Measurements from ENCODE around the gene KLF16.

KLF16 gene

DNA sequence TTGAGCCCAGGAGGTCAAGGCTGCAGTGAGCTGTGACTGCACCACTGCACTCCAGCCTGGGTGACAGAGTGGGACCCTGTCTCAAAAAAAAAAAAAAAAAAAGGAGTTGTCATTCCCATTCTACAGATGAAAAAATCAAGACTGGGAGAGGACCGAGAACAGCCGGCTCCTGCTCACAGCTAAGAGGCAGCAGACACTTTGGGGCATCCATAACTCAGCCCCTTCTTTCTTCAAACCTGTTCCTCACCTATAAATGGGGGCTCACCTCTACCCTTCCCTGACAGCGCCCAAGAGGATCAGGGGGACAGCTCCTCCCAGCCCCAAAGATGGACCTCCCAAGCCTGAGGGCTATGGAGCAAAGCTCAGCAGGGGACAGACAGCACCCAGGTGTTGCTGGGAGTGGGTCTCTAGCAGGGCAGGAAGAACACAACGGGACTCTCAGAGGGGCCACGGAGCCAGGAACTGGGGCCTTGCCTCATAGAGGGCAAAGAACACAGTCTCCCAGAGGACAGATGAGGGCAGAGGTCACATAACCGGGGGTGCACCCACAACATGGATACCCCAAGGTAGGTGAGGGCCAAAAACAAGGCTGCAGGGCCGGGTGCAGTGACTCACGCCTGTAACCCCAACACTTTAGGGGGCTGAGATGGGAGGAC, 3.4 kb upstream of the KLF16 start:
- no peak for DNase-seq

DNA sequence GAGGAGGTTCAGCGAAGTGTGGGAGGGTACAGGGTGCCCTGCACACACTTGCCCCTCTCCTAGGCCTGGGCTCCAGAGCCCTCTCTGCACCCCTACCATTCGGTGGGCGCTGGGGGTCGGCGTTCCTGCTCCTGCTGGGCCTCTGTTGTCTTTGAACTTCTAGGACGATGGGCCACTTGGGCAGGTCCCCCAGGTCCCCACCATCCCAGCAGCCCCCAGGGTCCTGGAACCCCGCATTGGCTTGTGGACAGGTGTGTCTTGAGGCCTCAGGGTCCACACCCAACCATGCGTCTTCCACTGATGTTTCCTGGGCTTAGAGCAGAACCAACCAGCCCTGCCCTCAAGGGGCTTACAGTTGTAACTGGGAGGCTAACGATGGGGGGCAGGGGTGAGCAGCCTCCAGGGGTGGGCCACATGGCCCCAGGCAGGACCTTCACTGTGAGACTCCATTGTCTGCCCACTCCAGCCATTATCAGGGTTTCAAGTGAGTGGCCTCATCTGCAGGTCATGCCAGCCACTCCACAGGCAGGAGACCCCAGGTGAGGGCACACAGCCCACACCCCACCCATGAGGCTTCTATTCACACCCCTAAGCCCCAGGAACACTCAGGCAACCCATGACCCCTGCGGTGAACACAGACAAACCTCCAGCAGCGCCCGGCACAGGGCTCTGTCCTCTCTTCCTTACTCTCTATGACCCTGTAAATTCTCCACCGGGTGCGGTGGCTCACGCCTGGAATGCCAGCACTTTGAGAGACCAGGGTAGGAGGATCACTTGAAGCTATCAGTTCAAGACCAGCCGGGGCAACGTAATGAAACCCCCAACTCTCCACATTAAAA, 2.0 kb upstream of the KLF16 start:
- no peak for DNase-seq

DNA sequence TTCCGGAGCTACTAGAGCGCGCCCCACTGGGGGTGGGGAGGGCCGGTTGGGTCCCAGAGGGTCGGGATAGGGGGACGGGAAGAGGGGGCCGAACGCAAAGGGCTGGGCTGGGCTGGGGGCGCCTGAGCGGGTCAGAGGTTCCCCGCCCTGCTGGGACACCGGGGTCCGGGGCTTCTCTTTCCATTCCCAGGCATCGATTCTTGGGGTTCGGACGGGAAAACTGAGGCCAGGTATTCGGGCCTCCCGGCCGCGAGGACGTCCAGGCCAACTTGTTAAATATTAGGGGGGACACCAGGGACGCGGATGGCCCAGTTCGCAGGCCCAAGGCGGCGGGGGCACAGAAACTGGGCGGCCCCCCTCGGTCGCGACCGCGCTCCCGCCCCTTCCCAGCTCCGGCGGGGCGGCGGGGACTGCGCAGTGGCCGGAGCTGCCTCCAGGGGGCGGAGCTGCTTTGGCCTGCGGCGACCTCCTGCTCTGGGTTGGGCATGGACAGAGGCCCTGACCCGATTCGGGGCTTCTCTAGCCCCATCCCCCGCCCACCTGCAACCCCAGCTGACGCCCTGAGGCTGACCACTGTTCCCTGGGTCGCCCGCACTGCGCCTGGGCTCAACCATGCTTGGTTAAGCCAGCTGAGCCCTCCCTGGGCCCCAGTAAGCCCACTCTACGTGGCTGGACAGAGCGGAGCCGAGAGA, 1.2 kb upstream of the KLF16 start:
- peak; percentile 81 for DNase-seq

DNA sequence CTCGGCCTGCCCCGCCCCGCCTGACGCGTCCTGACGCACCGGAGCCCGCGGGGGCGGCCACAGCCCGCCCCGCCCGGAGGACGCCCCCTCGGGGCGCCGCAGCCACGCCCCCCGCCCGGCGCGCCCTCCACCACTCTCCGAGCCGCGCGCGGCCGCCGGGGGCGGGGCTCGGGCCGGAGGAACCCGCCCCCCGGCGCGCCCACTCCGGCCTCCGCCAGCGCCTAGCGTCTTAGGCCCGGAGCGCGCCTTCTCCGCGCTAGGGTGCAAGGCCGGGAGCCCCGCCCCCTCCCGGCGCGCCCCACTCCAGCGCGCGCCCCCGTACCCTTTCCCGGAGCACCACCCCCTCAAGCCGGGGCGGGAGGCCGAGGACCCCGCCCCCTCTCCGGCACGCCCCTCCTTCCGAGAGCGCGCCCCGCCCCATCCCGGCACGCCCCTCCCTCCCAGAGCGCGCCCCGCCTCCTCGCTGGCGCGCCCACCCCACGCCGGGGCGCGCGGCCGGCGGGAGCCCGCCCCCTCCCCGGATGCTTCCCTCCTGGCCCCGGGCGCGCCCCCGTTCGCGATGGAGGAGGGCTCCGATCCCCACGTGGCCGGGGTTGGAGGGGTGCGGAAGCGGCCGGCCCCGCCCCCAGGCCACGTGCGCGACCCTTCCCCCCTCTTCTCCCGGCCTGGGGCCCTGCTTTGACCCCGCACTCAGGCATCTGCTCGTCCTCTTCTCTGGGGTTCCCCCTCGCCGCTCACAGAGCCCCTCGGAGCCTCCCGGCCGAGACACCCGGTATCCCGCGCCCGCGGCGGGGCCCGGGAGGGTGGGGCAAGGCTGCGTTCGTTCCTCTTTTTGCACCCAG, 480 bp upstream of the KLF16 start:
- peak; percentile 97 for DNase-seq

DNA sequence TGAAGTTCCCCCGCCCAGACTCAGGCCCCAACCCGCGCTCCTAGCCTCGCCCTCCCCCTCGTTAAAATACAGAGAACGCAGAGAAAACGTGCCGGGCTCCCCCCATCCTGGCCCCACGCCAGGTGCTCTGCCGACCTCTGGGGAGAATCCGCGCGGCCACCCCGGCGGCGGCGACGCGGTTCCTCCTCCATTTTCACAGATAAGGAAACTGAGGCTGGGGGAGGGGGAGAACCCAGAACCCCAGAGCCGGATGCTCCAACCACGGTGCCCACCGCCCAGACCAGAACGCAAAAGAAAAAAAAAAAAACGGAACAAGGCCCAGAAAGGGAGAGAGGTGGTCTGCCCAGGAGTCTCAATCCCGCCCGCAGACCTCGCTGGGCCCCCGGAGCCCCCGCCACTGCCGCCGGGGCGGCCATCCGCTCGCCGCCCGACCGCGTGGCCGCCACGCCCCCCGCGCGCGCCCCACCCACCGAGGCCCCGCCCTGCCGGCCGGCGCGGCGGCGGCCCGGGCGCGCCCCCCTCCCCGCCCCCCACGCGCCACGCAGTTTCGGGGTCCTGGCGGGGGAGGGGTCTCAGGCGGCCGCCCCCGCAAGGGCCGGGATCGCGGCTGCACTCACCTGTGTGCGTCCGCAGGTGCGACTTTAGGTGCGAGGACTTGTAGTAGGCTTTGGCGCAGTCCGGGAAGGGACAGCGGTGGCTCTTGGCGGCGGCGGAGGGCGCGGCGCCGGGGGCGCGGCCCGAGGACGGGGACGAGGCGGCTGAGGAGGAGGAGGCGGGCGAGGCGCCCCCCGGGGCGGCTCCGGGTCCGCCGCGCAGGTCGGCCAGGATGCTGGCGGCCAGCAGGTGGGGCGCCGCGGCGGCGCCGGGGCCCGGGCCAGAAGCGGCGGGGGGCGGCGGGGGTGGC, 703 bp downstream of the KLF16 start:
- peak; percentile 77 for DNase-seq

DNA sequence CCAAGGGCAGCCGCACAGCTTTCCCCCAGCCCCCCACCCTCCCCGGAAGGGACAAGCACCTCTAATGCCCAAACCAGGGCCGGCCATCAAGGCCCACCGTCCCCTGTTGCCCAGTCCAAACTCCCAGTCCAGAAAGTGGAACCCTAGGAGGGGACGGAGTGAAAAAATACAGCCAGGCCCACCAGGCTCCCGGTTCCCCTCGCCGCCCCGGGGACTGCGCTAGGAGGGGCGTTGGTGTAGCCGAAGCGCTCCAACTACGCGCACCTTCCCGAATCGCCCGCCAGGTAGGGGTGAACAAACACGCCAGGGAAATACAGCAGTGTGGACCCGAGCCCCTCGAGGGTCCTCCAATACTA, 1.3 kb downstream of the KLF16 start:
- no peak for DNase-seq

DNA sequence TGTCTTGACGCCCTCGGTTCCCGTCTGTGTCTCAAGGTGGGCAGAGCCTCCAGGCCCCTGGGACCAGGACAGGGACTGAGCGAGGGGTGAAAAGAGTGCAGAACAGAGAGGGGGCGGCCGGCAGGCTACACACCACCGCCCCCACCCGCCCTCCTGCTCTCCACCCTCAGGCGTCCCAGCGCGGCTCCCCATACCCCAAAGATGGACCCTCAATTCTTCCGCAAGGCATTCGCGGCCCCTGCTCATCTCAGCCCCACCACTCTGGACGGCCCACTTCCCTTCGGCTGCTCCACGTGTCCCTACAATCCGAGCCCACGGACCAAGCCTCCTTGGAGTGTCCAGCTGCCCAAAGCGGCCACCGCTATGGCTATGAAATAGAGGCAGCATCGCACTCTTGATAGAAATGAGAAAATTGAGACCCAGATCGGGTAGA, 1.8 kb downstream of the KLF16 start:
- DNase-seq, result no peak

DNA sequence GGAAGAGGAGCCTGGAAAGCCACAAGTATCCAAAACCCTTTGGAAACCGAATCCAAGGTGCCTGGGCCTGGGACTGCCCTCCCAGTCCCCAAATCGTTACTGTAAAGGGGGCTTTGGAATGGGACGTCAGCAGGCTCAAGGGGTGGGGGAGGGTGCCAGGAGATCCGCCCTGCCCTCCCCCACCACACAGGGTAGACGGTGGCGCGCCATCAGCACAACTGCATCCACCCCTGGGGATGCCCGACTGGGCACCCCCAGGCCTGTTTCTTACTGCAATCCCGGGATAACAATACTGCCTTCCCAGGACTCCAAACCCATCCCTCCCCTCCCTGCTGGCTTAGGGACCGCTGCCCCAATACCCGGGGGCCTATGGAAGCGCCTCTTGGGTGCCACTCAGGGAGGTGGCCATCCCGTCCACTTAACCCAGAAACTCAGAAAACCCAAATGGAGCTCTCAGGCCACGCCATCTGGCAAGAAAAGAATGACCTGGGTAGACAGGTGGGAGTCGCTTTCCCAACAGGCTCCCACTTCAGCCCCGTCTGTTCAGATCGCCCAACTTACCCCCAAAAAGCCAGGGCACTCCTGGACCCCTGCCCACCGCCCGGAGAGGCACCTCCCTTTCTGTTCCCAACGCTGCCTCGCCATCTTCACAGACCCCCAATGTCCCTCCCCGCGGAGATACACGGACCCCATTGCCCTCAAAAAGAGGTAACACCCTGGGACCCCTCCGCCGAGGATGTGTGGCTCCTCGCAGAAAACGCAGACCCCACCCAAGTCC, 2.4 kb downstream of the KLF16 start:
- no peak for DNase-seq

DNA sequence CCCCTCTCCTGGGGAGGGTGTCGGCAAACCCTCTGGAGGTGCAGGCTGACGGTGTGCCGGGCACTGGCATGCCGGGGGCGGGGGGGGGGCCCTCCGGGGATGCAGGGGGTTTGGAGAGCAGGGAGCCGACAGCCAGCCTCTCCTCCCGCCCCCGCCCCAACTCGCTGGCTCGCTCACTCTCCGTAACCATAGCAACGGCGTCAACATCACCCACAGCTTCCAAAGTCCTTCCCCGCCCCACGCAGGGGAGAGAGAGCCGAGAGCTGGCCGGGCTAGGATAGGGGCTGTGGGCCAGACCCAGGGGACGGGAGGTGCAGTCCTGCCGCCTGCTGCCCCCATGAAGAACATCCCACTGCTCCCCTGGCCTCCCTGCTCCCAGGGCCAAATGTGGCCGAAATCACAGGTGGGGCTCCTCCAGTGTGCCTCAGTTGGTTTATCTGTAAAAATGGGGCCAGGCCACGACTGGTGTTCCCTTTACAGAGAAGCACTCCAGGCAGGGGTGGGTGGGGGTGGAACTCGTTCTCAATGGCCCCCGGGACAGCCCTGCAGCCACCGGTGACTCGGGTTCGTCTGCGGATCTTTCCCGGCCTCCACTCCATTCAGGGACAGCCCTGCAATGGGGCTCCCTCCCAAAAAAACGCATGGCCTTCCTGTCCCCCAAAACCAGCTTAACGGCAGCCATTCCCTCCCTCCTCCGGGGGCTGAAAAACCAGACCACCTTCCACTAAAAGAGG, 3.2 kb downstream of the KLF16 start:
- DNase-seq, result no peak

DNA sequence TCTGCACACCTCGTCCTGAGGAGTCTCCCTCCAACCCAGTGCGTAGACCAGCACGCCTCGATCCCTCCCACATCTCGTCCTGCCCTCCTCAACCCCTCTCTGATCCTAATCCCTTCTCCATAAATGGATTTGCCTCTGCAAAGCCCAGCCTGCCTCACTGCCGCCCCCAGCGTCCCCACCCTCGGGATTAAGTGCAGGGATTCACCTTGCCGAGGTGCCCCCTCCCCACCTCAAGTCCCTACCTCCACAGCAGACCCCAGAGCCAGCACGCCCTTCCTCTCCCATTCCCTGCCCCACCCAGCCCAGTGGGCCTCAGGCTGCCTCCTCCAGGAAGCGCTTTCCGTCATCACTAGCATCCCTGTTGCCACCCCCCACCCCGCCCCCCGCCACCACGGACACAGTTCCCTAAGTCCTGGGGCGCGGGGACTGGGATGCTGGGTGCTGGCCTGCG, 4.0 kb downstream of the KLF16 start:
- DNase-seq, result no peak

DNA sequence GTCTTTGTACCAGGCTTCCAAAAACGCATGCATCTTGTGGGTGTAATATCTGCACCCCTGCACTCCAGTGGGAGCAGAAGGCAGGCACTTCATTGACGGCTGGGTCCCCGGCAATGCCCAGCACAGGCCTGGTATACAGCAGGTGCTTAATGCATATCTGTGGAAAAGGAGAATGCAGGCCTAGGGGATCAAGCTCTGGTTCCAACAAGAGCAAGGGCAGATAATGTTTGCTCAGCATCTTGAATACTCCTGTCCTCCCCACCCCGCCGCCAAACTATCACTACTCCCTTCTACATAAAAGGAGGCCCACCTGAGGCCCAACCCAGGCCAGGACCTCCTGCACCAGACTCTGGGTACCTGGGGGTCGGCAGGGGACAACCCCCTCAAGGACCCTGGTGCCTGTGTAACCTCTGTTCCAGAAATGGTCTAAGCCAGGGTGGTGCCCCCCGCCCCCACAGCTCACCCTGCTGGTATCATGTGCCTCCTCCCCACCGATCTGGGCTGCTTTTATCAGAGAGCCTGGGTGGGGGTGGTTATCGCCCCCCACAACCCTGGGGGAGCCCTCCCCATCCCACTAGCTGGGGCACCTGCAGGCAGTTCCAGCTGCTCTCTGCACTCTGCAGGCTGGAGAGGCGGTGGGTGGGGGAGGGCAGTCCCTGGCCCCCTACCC, 4.8 kb downstream of the KLF16 start:
- peak; percentile 27 for DNase-seq

DNA sequence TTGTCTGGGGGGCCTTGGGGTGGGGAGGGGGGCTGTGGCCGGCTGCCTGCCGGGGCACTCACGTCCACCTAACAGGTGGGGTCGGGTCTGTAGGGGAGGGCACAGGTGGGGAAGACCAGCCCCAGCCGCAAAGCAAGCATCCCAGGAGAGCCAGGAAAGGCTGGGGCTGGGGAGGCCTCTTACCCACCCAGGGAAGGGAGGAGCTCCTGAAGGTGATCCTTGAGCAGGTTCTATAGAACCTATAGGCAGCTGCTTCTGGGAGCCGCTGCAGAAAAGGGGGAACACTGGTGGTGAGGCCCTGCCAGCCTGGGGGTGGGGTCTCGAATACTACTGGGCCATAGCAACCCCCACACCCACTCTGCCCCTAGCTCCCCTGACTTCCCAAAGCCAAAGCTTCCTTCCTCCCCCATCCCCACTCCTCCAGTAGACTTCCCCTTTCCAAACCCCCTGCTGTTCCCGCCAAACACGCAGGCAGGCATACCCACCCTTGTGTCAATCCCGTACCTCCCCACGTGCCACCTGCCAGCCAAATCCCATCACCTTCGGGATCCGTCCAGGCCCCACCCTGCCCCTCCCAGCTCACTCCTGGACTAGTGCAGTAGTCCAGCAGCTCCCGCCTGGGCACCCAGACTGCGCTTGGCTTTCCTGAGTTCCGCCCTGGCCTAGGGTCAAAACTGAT, 5.6 kb downstream of the KLF16 start:
- peak; percentile 25 for DNase-seq

DNA sequence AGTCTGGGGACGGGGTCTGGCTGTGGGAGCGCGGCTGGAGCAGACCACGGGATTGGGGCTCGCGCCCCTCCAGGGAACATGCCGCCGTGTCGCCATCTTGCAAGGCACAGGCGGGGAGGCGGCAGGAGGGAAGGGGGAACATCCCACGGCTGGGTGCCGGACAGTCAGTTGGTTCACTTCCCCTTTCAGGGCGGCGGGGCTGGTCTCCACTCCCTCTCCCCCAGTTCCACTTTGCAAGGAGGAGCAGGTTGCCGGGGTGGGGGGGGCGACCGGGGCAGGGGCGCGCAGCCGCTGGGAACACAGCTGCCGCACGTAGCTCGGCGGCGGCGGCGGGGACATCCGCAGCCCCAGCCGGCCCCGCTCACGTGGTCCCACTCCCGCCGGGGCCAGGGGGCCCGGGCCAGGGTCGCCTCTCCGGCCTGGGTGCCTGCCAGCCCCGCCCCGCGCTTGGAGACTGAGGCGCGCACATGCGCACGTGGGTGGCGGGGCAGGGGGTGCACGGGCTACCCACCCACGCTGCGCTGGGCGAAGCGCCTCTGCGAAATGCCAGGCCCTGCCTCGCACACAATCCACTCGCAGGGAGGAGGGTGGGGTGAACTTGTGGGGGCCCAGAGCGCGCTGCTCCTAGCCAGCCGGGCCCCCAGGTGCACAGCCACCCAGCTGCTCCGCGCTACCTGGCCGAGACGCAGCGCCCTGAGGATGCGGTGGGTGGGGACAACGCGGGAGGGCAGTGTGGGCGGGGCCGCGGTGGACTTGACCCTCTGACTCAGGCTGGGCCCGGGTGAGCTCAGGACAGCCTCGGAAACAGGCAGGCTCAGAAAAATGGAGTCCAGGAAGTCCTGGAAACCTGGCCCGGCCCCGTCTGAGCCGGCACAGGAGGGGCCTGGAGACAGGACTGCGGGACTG, 6.4 kb downstream of the KLF16 start:
- DNase-seq, result peak; percentile 92

DNA sequence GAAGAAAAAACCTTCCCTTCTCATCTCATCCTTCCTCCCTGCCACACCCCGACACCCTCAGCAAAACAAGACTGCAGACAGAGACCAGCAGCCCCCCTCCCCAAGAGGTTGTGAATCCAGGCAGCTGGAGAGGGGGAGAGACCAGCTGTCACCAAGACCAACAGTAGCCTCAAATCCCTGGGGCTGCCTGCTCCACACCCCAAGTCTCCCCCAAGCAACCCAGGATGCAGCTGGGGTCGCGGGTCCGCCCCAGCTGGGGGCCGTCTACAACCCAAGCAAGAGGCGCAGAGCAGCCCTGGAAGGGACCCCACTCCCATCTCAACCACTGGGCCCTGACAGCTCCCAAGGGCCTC, 7.1 kb downstream of the KLF16 start:
- DNase-seq, result no peak

DNA sequence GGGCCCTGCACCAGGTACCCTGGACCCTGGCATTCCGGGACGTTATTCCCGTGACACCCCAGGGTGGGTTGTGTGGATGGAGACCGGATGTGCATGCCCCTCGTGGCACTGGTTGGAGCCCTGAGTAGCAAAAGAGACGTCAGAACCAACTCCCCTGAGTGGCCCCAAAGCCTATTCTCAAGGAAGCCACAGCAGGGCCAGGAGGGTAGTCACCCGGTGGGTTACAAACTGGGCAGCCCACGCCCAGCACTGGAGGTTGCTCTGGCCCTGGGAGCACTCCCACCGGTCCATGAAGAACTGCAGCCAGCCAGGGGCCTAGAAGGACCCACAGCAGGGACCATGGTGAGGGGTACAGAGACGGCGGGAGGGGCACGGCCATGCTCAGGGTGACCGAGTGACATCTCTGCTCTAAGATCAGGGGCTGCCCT, 7.5 kb downstream of the KLF16 start:
- DNase-seq, result peak; percentile 40

DNA sequence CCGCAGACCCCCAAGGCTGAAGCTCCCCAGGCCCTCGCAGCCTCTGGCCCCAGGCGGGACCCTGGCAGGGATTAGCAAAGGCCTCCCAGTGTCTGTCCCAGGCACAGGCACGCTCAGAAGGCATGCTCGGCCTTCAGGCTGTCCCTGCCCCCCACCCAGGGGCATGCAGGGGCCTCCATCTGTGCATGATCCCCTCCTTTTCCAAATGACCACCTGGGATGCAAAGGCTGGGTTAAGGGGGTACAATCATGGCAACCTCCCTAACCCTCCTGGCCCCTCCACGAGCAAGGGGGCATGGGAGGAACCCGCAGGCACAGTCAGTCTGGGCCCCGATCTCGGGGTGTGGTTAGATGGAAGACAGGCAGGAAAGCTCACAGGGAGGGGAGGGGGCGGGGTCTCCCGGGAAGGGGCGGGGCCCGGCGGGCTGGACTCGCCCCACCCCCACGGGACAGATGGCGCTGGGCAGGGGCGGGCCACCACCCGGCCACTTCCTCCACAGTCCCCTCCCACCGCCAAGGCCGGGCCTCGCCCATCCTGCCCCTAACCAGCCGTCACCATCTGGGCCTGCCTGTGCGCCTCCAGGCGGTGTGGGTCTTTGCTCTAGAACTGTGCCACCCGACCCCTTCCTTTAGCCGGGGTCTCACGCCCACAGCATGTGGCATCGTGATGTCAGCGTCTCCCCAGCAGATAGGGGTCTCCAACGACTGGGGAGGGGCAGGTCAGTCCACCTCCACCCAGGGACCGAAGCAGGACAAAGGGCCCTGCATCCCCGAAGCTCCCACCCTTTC, 8.1 kb downstream of the KLF16 start:
- peak; percentile 95 for DNase-seq

DNA sequence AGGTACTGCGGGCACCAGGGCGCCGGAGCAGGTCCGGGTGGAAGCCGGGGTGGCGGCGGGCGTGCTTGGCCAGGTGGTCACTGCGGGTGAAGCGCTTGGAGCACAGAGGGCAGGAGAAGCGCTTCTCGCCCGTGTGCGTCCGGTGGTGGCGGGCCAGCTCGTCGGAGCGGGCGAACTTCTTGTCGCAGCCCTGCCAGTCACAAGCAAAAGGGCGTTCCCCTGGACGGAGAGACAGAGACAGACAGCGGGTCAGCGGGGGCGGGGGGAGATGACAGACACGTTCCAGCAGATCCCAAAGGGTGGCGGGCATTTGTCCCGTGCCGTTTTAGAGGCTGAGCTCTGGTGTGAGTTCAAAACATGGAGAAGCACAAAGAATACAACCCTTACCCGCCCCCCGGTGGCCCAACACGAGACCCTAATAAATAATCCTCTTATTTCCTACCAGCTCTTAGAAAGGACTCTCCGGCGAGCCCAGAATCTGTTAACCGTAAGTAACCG, 8.8 kb downstream of the KLF16 start:
- DNase-seq, result no peak
